ENCODE results near the gene RTEL1.

- TF ChIP-seq CTCF (IDR thresholded peaks at IDR 0.05; ENCODE audit: low read length) (no peak), EZH2phosphoT487 (IDR thresholded peaks at IDR 0.05; ENCODE audit: low read length) (no peak), EZH2 (optimal IDR thresholded peaks at IDR 0.05; ENCODE audit: low read depth, low read length) (no peak)
These were observed 7.6 kb downstream of the RTEL1 start for GRCh38 chr20:63665708-63666107.

Data from MM.1S (cell line).